Tibial artery (tissue), 4 donors: ENCODE results near the gene DYRK4.

Experiments
- DNase-seq, 2 donors: peaks; one replicate each; pipeline ENCODE4 v3.0.0-alpha.2; 2019
- H3K27ac ChIP-seq, 2 donors: fragments of 200-600 bp; sonication (generic) in 1 of 2; 1 replicate in 1 of 2; 2 replicates in 1 of 2; pipeline ENCODE4 v1.5.1; 2018 to 2019; ENCODE audit warnings: mild to moderate bottlenecking in 1 of 2
- H3K27me3 ChIP-seq, 2 donors: fragments of 200-600 bp; sonication (generic) in 1 of 2; one replicate each; pipeline versions ENCODE4 v1.5.1 to v1.6.0; 2016 to 2019
- H3K36me3 ChIP-seq, 3 donors: fragments of 200-600 bp; sonication (generic) in 2 of 3; one replicate each; pipeline ENCODE4 v1.5.1; 2016 to 2019; ENCODE audit warnings: mild to moderate bottlenecking in 2 of 3
- H3K4me1 ChIP-seq, 4 donors: fragments of 200-600 bp; sonication (generic) in 2 of 4; 1 replicate in 3 of 4; 2 replicates in 1 of 4; pipeline ENCODE4 v1.5.1; 2016 to 2019
- H3K4me3 ChIP-seq, 2 donors: fragments of 200-600 bp; sonication (generic) in 1 of 2; 1 replicate in 1 of 2; 2 replicates in 1 of 2; pipeline ENCODE4 v1.5.1; 2018 to 2019; ENCODE audit warnings: mild to moderate bottlenecking in 2 of 2
- H3K9me3 ChIP-seq, 3 donors: fragments of 200-600 bp; sonication (generic) in 1 of 3; one replicate each; pipeline ENCODE4 v1.5.1; 2016 to 2019
- CTCF ChIP-seq, 2 experiments: fragments of 200-600 bp in 1 of 2; fragments of 450-650 bp in 1 of 2; IDR thresholded peaks; one replicate each; pipeline ENCODE4 v1.5.1; 2017 to 2019; ENCODE audit warnings: antibody characterized with exemption in 2 of 2, mild to moderate bottlenecking in 1 of 2, moderate library complexity in 1 of 2
- intact Hi-C: fragments of 100-400 bp; cut with DNase I; formaldehyde crosslinking; loops from one replicate; pipeline ENCODE4 v1.15.0; 2023; ENCODE audit warnings: low total_unique reads

Gene DYRK4

GRCh38 chr12:4589941-4590340 lies 27.9 kb downstream of the DYRK4 start:
- H3K4me1 ChIP-seq = no peaks in the 10 kb centered on the region
- H3K27ac ChIP-seq = no peak overlapping the region
- no peak overlapping the region for H3K4me3 ChIP-seq
- intact Hi-C loops = no loop called here
- no peaks in the 10 kb centered on the region for H3K9me3 ChIP-seq
- H3K27me3 ChIP-seq = peaks cover 0 to 6% of the 10 kb centered on the region in 2 donors
- TF ChIP-seq CTCF (IDR thresholded peaks at IDR 0.05) = no peak
- no peak for DNase-seq
- no peaks in the 10 kb centered on the region for H3K36me3 ChIP-seq

- no peaks in the 10 kb centered on the region for H3K9me3 ChIP-seq
- TF ChIP-seq CTCF (IDR thresholded peaks at IDR 0.05) = no peak
- no peak for DNase-seq
- H3K27ac ChIP-seq = no peak overlapping the region
- H3K4me1 ChIP-seq = no peaks in the 10 kb centered on the region
- H3K36me3 ChIP-seq = no peaks in the 10 kb centered on the region
- no peak overlapping the region for H3K4me3 ChIP-seq
- H3K27me3 ChIP-seq = peaks cover 0 to 6% of the 10 kb centered on the region in 2 donors
- intact Hi-C loops = no loop called here
Observed at GRCh38 chr12:4591180-4591687, 29.2 kb downstream of the DYRK4 start.

- Histone ChIP-seq H3K27me3 (peaks cover 0 to 4% of the 10 kb centered on the region in 2 donors), H3K36me3 (no peaks in the 10 kb centered on the region), H3K4me3 (no peak overlapping the region), H3K9me3 (no peaks in the 10 kb centered on the region), H3K4me1 (no peaks in the 10 kb centered on the region), H3K27ac (no peak overlapping the region)
- intact Hi-C loops = no loop called here
- TF ChIP-seq CTCF (IDR thresholded peaks at IDR 0.05) = no peak
- DNase-seq = no peak
Observed at GRCh38 chr12:4595881-4596280, 33.9 kb downstream of the DYRK4 start.

- Histone ChIP-seq H3K27ac (no peak overlapping the region), H3K36me3 (peaks cover 0 to 10% (median 0%) of the 10 kb centered on the region in 3 donors), H3K4me3 (no peak overlapping the region), H3K27me3 (no peaks in the 10 kb centered on the region), H3K4me1 (peaks cover 0 to 20% (median 8%) of the 10 kb centered on the region in 4 donors), H3K9me3 (no peaks in the 10 kb centered on the region)
- intact Hi-C loops = loop anchor here (5.0 kb wide), 1 partner anchor 44 kb away; the partner anchor contains the start of genes AKAP3 and NDUFA9
- DNase-seq = no peak
- TF ChIP-seq CTCF (IDR thresholded peaks at IDR 0.05) = no peak
Observed at GRCh38 chr12:4603421-4603820, 41.4 kb downstream of the DYRK4 start.

GRCh38 chr12:4603946-4604345 lies 41.9 kb downstream of the DYRK4 start:
- H3K27me3 ChIP-seq = no peaks in the 10 kb centered on the region
- H3K9me3 ChIP-seq = no peaks in the 10 kb centered on the region
- TF ChIP-seq CTCF (IDR thresholded peaks at IDR 0.05) = no peak
- no peak overlapping the region for H3K4me3 ChIP-seq
- H3K27ac ChIP-seq = no peak overlapping the region
- peaks cover 0 to 20% (median 8%) of the 10 kb centered on the region in 4 donors for H3K4me1 ChIP-seq
- intact Hi-C loops = loop anchor here (5.0 kb wide), 1 partner anchor 43 kb away; the partner anchor contains the start of genes AKAP3 and NDUFA9
- peaks cover 0 to 11% (median 0%) of the 10 kb centered on the region in 3 donors for H3K36me3 ChIP-seq
- no peak for DNase-seq
